GM12878 (cell line): Measurements from ENCODE around the gene EHD4. TPM values are rescaled to one million over a fixed set of nuclear protein-coding genes. Genes with fewer than 3 reads are reported as not detected.

Experiments
- ATAC-seq: fragments of 200-7000 bp; cut with Tn5 transposase; 3 replicates; pipeline ENCODE4 v1.9.1; 2020; ENCODE audit warnings: mild to moderate bottlenecking, moderate library complexity
- BruUV-seq: library from RNA; stranded (reverse); fragments of 400-500 nt; replicated peaks from 2 replicates; lab custom pipeline; 2021; lab: Mats Ljungman, UMichigan
- CTCF ChIA-PET: fragments of 300-600 bp; sonication (Branson Sonifier 250); formaldehyde crosslinking; extraction: SDS; loops from one replicate; lab custom pipeline; 2021; ENCODE audit warnings: inconsistent platforms; lab: Yijun Ruan, JAX
- POLR2A ChIA-PET: fragments of 350-600 bp; formaldehyde crosslinking; extraction: SDS; loops from one replicate; lab custom pipeline; 2021; ENCODE audit warnings: inconsistent platforms; lab: Charles Lee
- RAD21 ChIA-PET: fragments of 300-600 bp; sonication (Branson Sonifier 250); formaldehyde crosslinking; loops from one replicate; lab custom pipeline; 2023; ENCODE audit warnings: antibody characterized with exemption; ENCODE audit not compliant: unreplicated experiment; lab: Charles Lee
- SMC1A ChIA-PET: fragments of 300-600 bp; sonication (Branson Sonifier 250); formaldehyde crosslinking; loops from one replicate; lab custom pipeline; 2023; ENCODE audit not compliant: unreplicated experiment, uncharacterized antibody; lab: Charles Lee
- DNase-seq: peaks from one replicate; pipeline ENCODE4 v3.0.0-alpha.2; 2011; ENCODE audit warnings: low read depth, low spot score
- FAIRE-seq: peaks from 3 replicates; lab custom pipeline; 2011; peaks lifted over from hg19 to GRCh38; lab: Jason Lieb, UNC
- H2AFZ ChIP-seq: 2 replicates; pipeline ENCODE4 v1.6.0; 2011; ENCODE audit warnings: low read depth, low read length, control low read depth; ENCODE audit not compliant: control insufficient read depth
- H3K27ac ChIP-seq: 2 replicates; pipeline ENCODE4 v1.5.1; 2011; ENCODE audit warnings: control low read depth; ENCODE audit not compliant: control insufficient read depth, insufficient read depth
- H3K27me3 ChIP-seq, 2 experiments: replicated peaks in 1 of 2; 2 replicates each; pipeline versions ENCODE4 v1.6.0 to v1.6.1; 2011; ENCODE audit warnings: low read length in 1 of 2; ENCODE audit not compliant: control insufficient read depth in 2 of 2, insufficient read depth in 2 of 2
- H3K36me3 ChIP-seq, 2 experiments: 2 replicates each; pipeline ENCODE4 v1.5.1; 2011; ENCODE audit warnings: low read length in 1 of 2; ENCODE audit not compliant: control insufficient read depth in 2 of 2, insufficient read depth in 2 of 2
- H3K4me1 ChIP-seq: 2 replicates; pipeline ENCODE4 v1.6.1; 2011; ENCODE audit warnings: mild to moderate bottlenecking, low read length, moderate library complexity, mixed read lengths; ENCODE audit not compliant: control insufficient read depth, insufficient read depth
- H3K4me2 ChIP-seq: 2 replicates; pipeline ENCODE4 v1.6.0; 2011; ENCODE audit warnings: control low read depth; ENCODE audit not compliant: control insufficient read depth, insufficient read depth
- H3K4me3 ChIP-seq: fragments of 200-600 bp; sonication (generic); 2 replicates; pipeline ENCODE4 v1.5.1; 2016
- H3K79me2 ChIP-seq: 2 replicates; pipeline ENCODE4 v1.6.0; 2011; ENCODE audit warnings: low read length; ENCODE audit not compliant: control insufficient read depth, insufficient read depth
- H3K9ac ChIP-seq: 2 replicates; pipeline ENCODE4 v1.8.0; 2011; ENCODE audit warnings: low read length, control low read depth, mixed read lengths; ENCODE audit not compliant: control insufficient read depth, insufficient read depth
- H3K9me3 ChIP-seq: replicated peaks from 3 replicates; pipeline ENCODE4 v1.5.1; 2011; ENCODE audit warnings: mild to moderate bottlenecking, low read length; ENCODE audit not compliant: control insufficient read depth, insufficient read depth
- H4K20me1 ChIP-seq: 2 replicates; pipeline ENCODE4 v1.6.0; 2011; ENCODE audit not compliant: control insufficient read depth, insufficient read depth
- ETV6 ChIP-seq, 2 experiments: fragments of 450-650 bp in 1 of 2; IDR thresholded peaks in 1 of 2; conservative IDR thresholded peaks in 1 of 2; 2 replicates each; pipeline ENCODE4 v1.6.1; 2014; ENCODE audit warnings: antibody characterized with exemption in 1 of 2, borderline replicate concordance in 1 of 2, low read depth in 1 of 2, mild to moderate bottlenecking in 1 of 2, moderate library complexity in 1 of 2
- IKZF2 ChIP-seq, 2 experiments: fragments of 450-650 bp; IDR thresholded peaks; 2 replicates each; pipeline ENCODE4 v1.6.1; 2017; ENCODE audit warnings: mild to moderate bottlenecking in 2 of 2, moderate library complexity in 2 of 2
- KDM1A ChIP-seq: fragments of 200-600 bp; sonication (generic); IDR thresholded peaks from 2 replicates; pipeline ENCODE4 v1.6.1; 2016; ENCODE audit warnings: borderline replicate concordance
- RAD21 ChIP-seq: IDR thresholded peaks from 2 replicates; pipeline ENCODE4 v1.6.1; 2011; ENCODE audit warnings: mild to moderate bottlenecking, low read depth, low read length, moderate library complexity; ENCODE audit not compliant: insufficient read depth
- WGBS: methylation state at CpG from one replicate; pipeline ENCODE4 v1.1.6; 2016; ENCODE audit warnings: low lambda C conversion rate; ENCODE audit not compliant: insufficient replicate concordance, insufficient coverage; ENCODE audit errors: missing lambda C conversion rate; 5-methylcytosine and 5-hydroxymethylcytosine counted together
- in situ Hi-C: fragments of 300-500 bp; cut with MboI; formaldehyde crosslinking; loops from 9 replicates; pipeline ENCODE4 v1.14.3; 2018; ENCODE audit warnings: mixed read lengths
- intact Hi-C: fragments of 100-400 bp; cut with micrococcal nuclease; formaldehyde crosslinking; loops from one replicate; pipeline ENCODE4 v1.14.2; 2022; ENCODE audit not compliant: unreplicated experiment
- polyA plus RNA-seq, 11 experiments: library from polyadenylated mRNA; depleted of rRNA in 4 of 11; unstranded in 6 of 11; stranded (reverse) in 5 of 11; fragments of >200 nt; fragmentation: Nextera tagmentation in 4 of 11; fragmentation: Illumina TruSeq in 1 of 11; extraction: Ambion mirVana in 4 of 11; extraction: Trizol in 1 of 11; gene quantifications; 1 replicate in 1 of 11; 2 replicates in 10 of 11; pipeline versions ENCODE4 v1.2.1 to v1.2.3, GENCODE V29; 2011 to 2016; ENCODE audit warnings: inconsistent platforms in 2 of 11, missing spikeins in 2 of 11, low read depth in 1 of 11
- total RNA-seq, 4 experiments: library from RNA; depleted of rRNA in 3 of 4; stranded (reverse); fragments of >200 nt in 3 of 4; fragmentation: Illumina TruSeq in 1 of 4; extraction: Trizol in 1 of 4; gene quantifications; 2 replicates each; pipeline versions ENCODE4 v1.2.1 to v1.2.3, GENCODE V29; 2013 to 2021
- TF ChIP-seq, protein P1 (sequence below): IDR thresholded peaks from 2 replicates; pipeline ENCODE4 v1.6.1; 2012; ENCODE audit warnings: low read depth, low read length, improper control_type of control experiment
- TF ChIP-seq, protein P2 (sequence below): fragments of 450-650 bp; IDR thresholded peaks from 2 replicates; pipeline ENCODE4 v1.6.1; 2014; ENCODE audit warnings: mild to moderate bottlenecking
- TF ChIP-seq, protein P3 (sequence below): fragments of 450-650 bp; formaldehyde crosslinking; IDR thresholded peaks from 2 replicates; pipeline ENCODE4 v1.4.0; 2022; ENCODE audit warnings: mild to moderate bottlenecking, moderate library complexity

EHD4 gene
- total and polyA plus RNA-seq, 10 of the 15 experiments (the other 5 are each of a cell fraction or from before 2014, with no cell fraction given), result 4.2 to 62.9 (median 44.7) TPM

DNA sequence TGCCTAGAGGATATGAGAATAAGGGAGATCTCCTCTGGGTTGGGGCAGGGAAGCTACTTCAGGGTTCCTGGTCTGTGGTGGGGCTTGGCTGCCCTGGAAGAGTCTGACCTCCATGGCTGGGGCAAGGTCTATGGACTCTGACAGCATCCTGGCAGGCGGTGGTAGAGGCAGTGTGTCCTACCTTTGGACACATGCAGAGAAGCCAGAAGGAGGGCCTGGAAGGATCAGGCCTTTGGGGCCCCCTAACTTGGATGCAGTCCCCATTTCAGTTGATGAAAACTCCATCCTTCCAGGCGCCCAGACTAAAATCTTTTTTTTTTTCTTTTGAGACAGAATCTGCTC, 88.9 kb downstream of the EHD4 start (continued):
- no peak for TF ChIP-seq RAD21

DNA sequence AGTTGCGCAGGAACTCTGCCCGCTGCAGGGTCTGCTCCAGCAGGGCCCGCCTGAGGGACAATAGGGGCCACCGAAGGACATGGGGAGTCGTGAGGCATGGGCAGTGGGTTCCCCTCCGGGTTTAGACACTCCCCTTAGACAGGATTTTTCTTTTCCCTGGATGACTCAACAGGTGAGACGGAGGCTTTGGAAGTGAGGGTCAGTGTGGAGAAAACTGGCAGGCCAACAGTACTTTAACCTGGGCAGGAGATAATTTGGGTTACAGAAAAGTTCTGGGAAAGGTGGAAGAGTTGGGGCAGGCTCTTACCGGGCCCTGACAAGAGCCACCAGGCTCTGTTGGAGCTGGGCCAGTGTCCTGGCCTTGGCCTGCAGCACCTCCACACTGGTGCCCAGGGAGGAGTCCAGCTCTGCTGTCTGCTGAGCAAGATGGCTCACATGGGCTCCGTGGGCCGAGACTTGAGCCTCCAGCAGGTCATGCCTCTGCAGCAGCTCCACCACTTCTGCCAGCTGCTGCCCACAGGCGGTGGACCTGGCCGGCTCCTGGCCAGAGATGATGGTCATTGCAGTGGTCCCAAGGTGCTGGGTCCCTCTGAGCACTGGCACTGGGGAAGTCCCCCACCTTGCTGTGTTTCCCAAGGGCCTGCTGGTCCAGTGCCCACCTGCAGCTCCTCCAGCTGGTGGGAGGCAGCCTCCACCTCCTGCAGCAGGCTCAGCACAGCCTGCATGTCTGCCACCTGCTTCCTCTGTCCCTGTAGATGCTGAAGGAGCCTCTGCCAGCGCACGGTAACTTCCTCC, 89.5 kb downstream of the EHD4 start:
- Histone ChIP-seq H3K9ac (no peak overlapping the region), H3K4me3 (no peak overlapping the region), H3K27ac (no peak overlapping the region), H3K27me3 (peaks cover 0 to 2% of the 10 kb centered on the region in 2 experiments; a peak in 2 of 4 replicates), H2AFZ (no peak overlapping the region), H3K4me2 (no peak overlapping the region), H3K79me2 (no peaks in the 10 kb centered on the region), H3K9me3 (no peaks in the 10 kb centered on the region), H3K36me3 (no peaks in the 10 kb centered on the region), H4K20me1 (no peaks in the 10 kb centered on the region), H3K4me1 (no peaks in the 10 kb centered on the region)
- ChIA-PET CTCF (interaction anchor here (1.0 kb wide), 1 partner anchor 22 kb away, joined by 3 read pairs; no protein-coding TSS in a partner anchor), POLR2A (no interaction called here), SMC1A (interaction anchor here (0.6 kb wide), 1 partner anchor 953 kb away, joined by 4 read pairs; no protein-coding TSS in a partner anchor), RAD21 (interaction anchor here (0.6 kb wide), 1 partner anchor 21 kb away, joined by 3 read pairs; no protein-coding TSS in a partner anchor)
- WGBS, result 45% methylated on average over 14 of the region's 14 CpGs
- ATAC-seq, result peak; percentile 21
- TF ChIP-seq IKZF2 (IDR thresholded peaks at IDR 0.05) (no peak), KDM1A (no peak), ETV6 (conservative IDR thresholded peaks at IDR 0.05 in 1 of 2, IDR thresholded peaks at IDR 0.05 in 1 of 2; ENCODE audit: borderline replicate concordance in 1 of 2, low read depth in 1 of 2) (no peak)
- TF ChIP-seq, protein P1, sequence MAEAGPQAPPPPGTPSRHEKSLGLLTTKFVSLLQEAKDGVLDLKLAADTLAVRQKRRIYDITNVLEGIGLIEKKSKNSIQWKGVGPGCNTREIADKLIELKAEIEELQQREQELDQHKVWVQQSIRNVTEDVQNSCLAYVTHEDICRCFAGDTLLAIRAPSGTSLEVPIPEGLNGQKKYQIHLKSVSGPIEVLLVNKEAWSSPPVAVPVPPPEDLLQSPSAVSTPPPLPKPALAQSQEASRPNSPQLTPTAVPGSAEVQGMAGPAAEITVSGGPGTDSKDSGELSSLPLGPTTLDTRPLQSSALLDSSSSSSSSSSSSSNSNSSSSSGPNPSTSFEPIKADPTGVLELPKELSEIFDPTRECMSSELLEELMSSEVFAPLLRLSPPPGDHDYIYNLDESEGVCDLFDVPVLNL, result no peak
- TF ChIP-seq, protein P2, sequence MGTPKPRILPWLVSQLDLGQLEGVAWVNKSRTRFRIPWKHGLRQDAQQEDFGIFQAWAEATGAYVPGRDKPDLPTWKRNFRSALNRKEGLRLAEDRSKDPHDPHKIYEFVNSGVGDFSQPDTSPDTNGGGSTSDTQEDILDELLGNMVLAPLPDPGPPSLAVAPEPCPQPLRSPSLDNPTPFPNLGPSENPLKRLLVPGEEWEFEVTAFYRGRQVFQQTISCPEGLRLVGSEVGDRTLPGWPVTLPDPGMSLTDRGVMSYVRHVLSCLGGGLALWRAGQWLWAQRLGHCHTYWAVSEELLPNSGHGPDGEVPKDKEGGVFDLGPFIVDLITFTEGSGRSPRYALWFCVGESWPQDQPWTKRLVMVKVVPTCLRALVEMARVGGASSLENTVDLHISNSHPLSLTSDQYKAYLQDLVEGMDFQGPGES, result no peak
- TF ChIP-seq, protein P3, sequence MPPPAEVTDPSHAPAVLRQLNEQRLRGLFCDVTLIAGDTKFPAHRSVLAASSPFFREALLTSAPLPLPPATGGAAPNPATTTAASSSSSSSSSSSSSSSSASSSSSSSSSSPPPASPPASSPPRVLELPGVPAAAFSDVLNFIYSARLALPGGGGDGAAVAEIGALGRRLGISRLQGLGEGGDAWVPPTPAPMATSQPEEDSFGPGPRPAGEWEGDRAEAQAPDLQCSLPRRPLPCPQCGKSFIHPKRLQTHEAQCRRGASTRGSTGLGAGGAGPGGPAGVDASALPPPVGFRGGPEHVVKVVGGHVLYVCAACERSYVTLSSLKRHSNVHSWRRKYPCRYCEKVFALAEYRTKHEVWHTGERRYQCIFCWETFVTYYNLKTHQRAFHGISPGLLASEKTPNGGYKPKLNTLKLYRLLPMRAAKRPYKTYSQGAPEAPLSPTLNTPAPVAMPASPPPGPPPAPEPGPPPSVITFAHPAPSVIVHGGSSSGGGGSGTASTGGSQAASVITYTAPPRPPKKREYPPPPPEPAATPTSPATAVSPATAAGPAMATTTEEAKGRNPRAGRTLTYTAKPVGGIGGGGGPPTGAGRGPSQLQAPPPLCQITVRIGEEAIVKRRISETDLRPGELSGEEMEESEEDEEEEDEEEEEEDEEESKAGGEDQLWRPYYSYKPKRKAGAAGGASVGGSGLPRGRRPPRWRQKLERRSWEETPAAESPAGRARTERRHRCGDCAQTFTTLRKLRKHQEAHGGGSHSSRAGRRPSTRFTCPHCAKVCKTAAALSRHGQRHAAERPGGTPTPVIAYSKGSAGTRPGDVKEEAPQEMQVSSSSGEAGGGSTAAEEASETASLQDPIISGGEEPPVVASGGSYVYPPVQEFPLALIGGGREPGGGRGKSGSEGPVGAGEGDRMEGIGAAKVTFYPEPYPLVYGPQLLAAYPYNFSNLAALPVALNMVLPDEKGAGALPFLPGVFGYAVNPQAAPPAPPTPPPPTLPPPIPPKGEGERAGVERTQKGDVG (CRISPR knock-in tag), result no peak
- no peak for DNase-seq
- no TSS peak for BruUV-seq
- intact Hi-C loops (no loop called here), in situ Hi-C loops (no loop called here)
- FAIRE-seq, result no peak
